NCI-H2196 (cell line): ENCODE data around the gene RIMBP2.

Source experiments
- DNase-seq: peaks from one replicate; lab custom pipeline; 2025; ENCODE audit not compliant: unreplicated experiment; lab: John Stamatoyannopoulos, UW

Gene RIMBP2

DNA sequence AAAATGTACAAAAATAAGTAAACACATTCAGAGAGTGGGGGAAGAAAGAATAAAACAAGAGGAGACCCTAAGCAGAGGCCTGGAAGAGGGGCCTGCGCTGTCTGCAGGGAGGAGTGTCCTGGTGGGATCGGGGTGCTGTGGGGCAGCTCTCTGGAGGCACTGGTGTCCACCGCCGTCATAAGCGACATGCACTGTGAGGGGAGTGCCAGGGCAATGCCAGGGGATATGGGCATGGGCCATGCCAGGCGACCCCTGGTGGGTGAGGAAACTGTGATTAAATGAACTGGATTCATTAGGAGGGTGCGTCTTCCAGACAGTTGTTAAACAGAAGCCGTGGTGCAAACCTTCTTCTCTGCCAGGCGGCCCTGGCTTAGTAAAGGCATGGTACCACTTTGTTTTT, 261.8 kb downstream of the RIMBP2 start:
- DNase-seq = no peak

DNA sequence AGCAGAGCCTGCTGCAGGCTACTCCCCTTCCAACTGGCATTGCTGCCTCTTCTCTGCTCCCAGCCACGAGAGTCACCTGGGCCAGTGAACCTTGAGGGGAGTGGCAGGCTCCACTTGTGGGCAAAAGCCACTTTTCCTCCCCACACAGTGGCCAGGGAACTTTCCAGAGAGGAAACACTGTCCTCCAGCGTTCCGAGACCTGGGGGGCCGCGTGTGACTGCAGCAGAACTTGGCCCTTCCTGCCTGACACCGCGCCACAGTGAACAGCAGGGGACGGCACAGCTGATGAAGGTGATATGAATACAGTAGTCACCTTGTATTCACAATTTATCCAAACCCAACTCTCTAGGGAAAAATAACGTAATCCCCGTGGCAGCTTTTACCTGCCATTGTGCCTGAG, 263.6 kb downstream of the RIMBP2 start:
- no peak for DNase-seq

DNA sequence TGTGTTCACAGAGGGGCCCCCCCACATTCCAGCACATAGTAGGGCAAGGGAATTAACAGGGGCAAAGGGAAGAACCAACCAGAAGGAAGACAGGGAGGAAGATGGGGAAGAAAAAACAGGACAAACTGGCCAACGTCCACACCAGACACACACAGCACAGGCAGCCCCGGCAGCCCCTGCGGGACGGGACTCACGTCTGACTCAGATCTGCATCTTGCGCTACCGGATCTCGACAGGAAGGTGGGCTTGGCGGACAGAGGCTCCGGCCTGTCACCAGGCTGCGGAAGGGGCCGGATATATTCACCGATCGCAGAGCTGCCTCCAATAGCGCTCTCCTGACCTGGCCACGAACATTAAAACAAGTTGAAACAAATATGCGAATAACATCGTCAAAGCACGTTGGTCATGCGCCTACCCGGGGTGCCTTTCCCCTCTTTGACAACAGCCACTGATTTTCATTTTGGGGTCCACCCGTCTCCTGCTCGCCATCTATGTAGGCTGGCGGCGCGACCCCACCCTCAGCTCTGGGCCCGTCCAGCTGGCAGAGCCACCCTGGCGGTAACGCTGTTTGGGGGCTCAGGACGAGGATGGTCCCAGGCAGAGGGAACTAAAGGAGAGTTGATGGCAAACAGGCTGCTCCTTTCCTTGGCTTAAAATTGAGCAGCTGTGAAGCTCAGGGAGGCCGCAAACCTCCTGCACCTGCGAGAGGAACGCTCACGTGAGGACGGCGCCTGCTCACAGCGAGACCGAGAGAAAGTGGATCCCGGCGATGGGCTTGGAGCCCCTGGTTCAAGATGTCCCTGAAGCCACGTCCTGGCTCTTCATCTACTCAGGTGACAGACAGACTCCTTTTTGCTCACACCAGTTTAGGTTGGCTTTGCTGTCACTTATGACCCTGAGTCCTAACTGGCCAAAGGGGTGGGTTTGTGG, 264.8 kb downstream of the RIMBP2 start:
- no peak for DNase-seq

DNA sequence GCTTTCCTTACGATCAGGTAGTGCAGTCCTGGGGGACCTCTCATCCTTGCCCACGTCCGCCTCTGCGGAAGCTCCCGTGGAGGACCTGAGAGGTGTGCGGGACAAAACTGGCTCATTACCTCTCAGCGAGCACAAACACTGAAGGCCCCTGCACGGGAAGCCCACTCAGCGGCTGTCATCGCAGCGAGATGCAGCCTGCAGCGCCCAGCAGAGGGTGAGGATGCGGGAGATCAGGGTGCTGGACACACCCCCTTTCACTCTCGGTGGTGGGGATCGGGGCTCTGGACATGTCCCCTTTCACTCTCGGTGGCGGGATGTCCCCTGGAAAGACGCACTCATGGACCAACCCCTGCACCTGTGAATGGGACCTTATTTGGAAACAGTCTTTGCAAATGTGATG, 266.8 kb downstream of the RIMBP2 start:
- DNase-seq = no peak

DNA sequence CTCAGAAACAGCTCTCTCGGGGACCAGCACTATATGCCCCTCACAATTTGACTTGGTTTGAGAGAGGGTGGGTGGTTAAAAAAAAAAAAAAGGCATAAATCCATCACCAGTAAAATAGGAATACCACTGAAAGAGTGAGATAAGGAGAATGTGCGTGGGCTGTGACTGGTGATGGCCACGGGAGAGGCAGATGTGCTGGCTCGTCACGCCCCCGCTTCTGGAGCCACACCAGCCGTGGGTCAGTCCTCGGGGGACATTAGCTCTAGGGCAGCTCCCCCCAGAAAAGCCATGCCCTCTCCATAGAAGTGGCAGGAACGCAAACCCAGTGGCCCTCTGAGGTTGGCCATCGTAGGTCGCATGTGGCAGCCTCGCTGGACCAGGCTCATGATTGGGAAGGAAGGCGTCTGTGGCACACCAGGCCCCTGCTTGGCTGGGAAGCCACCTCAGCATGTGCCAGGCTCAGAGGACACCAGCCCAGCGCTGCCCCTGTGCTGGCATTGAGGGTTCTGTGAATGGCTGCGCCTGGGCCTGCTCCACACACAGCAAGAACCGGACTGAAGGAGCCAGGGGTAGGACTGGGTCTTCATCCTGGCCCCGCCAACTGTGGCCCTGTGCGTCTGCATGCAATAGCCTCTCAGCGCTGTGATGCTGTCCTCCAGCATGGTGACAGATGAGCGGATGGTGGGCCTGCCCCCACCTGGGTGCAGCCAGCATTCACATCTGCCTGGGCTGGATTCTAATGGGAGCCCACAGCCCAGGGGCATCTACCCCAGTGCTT, 267.9 kb downstream of the RIMBP2 start:
- no peak for DNase-seq

DNA sequence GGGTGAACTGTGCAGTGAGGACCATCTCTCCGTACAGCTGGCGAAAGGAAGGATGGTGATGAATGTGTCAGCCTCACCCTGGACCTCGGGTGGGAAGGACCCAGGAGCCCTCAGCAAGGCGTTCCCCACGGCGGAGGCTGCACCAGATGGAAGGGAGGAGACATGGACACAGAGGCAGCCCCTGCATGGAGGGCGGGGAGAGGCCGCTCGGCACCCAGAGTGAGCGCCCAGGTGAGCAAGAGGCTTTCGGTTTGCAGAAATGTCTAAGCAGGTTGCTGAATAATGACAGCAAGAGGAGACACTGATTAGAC, 268.5 kb downstream of the RIMBP2 start:
- DNase-seq = no peak

DNA sequence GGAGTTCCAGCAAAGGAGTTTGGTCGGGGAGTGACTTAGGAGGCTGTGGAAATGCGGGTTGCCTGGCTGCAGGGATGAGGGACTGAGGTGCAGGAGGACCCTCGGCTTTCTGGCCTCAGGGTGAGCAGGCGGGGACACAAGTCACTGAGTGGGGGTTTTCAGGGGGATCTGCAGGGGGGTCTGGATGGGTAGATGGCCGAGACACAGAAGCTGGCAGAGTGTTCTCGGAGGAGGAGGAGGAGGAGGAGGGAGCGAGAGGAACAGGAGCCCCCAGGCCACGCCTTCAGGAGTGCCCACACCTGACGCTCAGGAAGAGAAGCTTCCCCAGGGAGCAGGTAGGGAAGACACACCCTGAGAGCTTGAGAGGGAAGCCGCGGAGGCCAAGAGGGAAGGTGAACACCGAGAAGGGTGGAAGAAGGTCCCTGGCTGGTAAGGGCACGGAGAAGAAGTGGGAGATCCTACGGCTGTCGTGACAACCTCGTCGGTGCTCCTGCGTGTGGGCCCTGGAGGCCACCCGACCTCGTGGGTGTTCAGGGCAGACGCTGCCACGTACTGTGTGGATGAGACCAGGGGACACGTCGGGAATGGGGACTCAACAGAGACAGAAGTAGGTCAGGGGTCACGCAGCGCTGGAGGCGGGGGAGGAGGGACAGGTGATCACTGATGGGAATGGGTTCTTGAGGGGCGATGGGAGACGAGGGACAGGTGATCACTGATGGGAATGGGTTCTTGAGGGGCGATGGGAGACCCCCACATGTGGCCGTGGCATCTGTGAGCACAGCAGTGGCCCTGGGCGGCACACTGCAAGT, 269.0 kb downstream of the RIMBP2 start:
- DNase-seq = no peak

DNA sequence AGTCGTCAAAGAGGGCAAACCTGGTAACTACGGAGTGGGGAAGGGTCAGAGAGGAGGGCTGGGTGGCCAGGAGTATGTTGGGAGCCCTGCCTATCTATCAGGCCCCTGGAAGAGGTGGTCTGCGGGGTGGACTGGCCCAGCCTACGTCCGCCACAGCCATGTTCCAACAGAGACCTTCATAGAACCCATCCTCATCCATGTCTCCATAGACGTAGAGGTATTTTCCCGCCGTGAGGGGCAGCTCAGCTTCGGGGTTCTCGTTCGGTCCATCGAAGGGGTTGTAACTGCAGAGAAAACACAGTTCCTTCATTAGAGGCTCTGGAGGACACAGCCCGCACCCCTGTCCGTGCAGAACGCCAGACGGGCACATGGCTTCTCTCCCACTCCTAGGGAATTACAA, 271.1 kb downstream of the RIMBP2 start:
- DNase-seq = no peak

DNA sequence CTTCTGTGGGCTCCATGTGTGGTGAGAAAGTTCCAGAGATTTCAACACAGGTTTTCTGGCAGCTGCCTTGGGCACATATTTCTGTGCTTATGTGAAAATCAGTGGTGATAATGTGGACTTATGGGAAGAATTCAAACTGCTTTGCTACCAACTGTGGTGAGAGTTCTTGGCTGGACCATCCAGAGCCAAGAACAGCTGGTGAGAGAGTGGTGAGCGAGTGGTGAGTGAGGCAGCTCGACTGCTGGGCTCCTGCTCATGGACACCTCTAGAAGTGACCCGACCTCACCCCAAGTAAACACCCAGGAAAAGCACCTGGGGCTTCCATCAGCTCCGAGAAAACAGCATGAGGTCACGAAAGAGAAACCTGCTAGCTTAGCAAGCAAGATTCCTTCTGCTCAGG, 272.0 kb downstream of the RIMBP2 start:
- DNase-seq = no peak

DNA sequence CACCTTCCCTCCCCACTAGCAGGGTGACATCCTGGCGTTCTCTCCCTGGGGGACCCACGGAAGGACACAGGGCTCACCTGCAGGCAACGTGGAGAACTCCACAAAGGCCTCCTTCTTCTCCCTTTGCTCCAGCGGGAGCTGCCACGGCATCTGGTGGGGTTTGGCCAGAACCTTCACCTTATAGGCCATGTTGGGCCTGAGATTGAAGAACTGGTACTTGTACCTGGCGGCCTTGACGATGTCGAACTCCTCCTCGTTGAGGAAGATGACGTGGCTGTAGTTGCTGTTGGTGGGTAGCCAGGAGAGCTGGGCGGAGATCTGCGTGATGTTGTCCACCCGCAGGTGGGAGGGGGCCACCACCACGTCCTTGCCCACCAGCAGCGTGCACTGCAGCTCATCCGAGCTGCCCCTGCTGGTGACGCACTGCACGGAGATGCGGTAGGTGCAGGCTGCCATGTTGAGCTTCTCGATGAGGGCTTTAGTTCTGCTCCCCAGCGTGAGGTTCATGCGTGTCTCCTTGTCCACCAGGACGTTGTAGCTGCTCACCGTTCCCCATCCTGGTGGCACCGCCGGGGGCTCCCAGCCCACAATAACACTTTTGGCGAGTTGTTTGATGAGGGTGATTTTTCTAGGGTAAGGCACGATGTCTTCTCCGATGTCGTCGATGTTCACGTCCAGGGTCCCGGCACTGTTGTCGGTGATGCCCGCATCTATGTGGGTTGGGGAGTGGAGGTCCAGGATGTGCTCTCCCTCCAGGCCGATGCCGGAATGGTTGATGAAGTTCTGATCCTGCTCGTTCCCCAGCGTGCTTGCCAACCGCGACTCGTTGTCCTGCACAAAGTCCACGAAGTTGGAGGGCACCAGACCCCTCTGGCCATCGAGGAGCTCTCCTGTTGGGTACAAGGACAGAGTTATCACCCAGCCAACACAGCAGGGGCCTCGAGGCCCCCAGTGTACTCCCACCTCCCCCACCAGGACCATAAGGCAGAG, 274.0 kb downstream of the RIMBP2 start:
- no peak for DNase-seq

DNA sequence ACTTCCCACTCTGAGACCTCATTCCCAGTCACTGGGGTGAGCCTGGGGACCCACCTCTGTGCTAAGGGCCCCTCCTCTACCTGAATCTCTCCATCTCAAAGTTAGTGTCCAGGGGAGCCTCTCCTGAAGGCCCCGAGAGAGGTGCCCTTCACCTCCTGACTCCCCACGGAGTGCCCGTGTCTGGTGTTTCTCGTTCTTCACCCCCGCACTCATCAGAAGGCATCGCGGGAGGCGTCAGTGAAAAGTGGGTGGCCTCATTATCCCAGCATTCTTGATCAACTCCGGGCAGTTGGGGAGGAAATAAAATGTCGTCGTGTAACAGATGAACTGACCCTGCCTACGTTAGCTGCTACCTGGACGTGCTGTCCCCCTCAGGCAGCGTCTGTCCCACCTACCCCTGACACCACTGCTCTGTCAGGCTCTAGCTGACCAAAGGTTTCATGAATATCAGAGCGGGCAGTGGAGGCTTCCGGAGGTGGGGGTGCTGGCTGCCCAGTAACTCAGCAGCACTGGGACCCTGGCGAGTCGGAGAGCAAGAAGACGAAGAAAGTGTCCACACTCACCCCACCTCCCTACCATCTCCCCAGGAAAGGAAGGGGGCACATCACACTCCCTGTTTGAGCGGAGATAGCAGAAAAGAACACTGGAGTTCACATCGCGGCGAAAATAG, 275.6 kb downstream of the RIMBP2 start:
- DNase-seq = no peak

DNA sequence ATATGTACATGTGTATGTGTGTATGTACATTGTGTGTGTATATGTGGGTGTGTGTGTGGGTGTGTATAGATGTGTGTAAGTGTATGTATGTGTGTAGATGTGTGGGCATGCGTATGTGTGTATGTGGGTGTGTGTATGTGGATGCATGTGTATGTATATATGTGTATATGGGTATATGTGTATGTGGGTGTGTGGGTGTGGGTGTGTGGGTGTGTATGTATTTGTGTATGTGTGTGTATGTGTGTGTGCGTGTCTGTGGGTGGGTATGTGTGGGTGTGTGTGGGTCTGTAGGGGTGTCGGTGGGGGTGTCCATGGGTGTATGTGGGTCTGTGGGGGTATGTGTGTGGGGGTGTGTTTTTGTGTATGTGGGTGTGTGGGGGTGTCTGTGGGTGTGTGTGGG, 276.8 kb downstream of the RIMBP2 start:
- DNase-seq = no peak

DNA sequence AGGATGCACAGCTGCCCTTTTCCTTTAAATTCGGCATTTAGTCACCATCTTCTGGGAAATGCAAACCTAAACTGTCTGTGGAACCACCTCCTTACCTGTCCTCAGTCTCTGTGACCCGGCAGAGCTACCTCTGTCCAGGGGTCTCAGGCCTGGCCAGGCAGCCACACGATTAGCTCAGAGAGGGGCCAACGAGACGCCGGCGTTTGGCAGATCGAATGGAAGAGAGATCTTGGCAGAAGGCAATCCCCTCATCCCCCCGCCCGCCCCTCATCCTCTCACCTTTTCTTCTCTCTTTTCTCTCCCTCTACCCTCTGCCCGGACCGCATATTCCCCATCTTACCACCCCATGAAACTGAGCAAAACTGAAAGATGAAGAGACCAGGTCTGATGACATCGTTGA, 277.4 kb downstream of the RIMBP2 start:
- DNase-seq = no peak

DNA sequence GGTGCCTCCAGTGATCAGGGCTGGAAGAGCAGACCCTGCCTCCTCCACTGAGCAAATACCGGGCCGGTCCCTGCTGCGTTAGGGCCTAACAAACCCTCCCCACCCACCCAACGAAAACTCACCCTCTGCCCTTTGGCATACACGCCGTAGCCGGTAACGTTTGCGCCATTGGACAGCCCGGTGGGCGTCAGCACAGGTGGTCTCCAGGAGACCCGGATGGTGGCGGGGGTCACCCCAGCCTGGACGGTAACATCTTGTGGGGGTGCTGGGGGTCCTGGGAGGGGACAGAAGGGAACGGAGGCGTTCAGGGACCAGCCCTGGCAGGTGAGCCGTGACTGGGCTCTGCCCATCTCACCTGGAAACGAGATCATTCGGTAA, 277.9 kb downstream of the RIMBP2 start:
- DNase-seq = no peak

DNA sequence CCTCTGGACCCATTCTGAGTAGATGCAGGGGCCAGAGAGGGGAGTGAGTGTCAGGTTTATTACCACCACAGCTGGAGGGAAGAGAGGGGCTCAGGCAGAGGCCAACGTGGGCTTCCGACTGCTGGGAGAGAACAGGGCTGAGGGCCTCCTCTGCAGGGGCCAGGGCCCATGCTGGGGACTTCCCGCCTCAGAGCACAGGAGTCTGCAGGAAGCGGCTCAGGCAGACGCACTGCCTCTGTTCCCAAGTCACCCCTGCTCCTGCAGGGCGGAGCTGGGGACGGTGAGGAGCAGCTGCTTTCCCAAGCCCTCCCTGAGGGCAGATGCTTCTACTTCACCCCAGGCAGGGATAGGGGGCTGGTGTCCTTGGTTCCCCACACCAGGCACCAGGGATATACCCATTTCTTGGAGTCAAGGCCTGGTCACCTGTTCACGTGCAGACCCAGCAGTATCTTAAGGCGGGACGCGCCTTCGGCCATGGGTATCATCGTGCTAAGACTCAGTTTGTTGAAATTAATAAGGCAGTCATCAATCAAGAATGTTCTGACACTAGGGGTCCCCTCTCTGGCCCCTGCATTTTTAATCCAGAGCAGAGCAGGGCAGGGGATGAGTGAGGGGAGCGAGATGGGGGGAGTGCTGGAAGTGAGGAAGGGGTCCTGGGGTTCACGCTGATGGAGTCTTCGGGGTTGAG, 278.4 kb downstream of the RIMBP2 start:
- DNase-seq = no peak

DNA sequence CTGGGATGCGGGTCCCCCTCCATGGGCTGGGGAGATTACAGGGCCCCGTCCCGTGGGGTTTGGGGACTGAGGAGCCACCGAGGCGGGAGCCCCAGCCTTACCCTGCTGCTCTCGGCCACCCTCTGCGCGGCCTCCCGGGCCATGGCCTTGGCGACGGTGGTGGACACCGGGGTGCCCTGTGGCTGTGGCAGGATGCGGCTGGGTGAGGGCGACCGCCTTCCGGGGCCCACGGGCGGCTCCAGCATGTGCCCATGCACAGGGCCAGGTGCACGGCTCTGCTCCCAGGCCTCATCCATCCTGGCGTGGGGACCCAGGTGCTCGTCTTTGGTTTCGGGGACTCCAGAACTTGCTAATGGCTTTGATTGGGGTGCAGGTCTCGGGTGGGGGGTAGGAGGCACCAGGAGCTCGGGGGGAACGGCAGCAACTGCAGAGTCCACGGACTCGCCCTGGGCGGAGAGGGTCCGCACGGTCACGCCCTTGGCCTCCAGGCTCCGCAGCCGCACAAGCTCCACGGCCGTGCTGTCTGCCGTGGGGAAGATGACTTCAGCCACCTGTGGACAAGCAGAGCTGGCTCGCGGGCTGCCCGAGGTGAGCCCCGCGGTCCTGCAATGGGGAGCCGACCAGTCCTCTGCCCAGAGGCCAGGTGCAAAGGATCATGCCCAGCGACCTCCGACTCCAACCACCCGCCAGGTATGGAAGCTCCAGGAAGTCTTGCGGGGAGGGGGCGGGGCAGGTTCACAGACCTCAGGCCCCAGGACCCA, 279.2 kb downstream of the RIMBP2 start:
- DNase-seq = no peak

DNA sequence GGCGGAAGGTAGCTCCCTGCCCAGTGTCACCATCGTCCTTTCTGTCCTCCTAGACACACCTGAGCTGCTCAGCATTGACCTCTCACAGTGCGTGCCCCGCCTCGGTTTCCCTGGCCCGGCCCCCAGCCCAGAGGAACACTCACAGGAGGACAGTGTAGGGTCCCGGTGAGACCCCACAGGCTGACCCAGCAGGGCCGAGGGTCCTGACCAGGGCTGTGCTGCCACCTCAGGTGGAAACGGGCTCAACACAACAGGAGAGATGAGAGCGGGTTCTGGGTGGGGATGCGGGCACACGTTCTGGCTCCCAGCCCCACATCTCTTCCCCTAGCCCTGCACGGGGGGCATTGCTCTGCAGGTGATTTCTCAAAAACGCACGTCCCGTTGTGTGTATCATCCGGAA, 280.3 kb downstream of the RIMBP2 start:
- no peak for DNase-seq

DNA sequence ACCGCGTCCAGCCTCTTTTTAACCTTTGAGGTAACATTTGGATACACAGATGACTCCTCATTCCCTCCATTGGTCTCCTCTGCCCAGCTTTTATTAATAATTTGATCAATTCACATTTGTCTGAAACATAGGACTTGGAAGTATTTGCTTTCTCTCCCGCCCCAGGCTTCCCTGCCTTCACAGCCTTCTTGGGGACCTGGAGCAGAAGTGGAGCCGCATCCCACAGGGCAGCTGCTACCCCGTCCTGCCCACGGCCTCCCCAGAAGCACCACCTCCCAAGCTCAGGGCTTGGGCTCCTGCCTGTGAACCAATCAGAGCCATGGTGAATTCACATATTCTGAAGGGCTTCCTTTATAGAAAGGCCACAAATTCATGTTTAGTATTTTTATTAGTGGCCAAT, 280.8 kb downstream of the RIMBP2 start:
- DNase-seq = no peak

DNA sequence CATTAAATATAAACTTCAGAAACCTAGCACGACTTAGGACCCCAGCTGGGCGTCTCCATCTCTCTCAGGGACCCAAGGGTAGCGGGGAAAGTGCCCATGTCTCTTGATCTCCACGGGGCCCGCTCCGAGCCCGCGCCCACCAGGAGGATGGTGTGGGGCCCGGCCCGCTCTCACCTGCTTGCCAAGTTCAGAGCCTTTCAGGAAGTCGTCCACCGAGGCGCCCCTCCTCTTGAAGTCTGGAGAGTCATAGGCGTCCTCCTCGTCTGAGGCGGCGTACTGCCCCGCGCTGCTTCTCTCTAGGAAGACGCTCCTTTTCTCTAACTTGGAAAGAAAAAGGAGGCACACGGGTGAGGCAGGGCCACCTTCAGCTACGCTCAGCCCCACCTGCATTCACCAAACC, 281.5 kb downstream of the RIMBP2 start:
- no peak for DNase-seq
